Epidermal melanocyte (primary cell): Measurements from ENCODE around the gene RSBN1.

Experiments used
- DNase-seq: peaks from one replicate; pipeline ENCODE4 v3.0.0; 2011; ENCODE audit warnings: low spot score; ENCODE audit not compliant: insufficient read length

Gene RSBN1

GRCh38 chr1:113812661-113813135 is 422 bp upstream of the RSBN1 start:
- DNase-seq: no peak

GRCh38 chr1:113811156-113811887 is 954 bp downstream of the RSBN1 start:
- no peak for DNase-seq

- DNase-seq: no peak
These were observed 2.3 kb downstream of the RSBN1 start for GRCh38 chr1:113809670-113810602.

- no peak for DNase-seq
These were observed 3.7 kb downstream of the RSBN1 start for GRCh38 chr1:113808450-113809195.

GRCh38 chr1:113805639-113806038 is 6.6 kb downstream of the RSBN1 start:
- no peak for DNase-seq

- DNase-seq: no peak
These were observed 7.1 kb downstream of the RSBN1 start for GRCh38 chr1:113805256-113805531.

GRCh38 chr1:113804421-113805255 is 7.6 kb downstream of the RSBN1 start:
- DNase-seq: no peak

GRCh38 chr1:113802367-113803007 is 9.8 kb downstream of the RSBN1 start:
- no peak for DNase-seq

GRCh38 chr1:113800487-113800886 is 11.8 kb downstream of the RSBN1 start:
- no peak for DNase-seq

GRCh38 chr1:113797472-113797871 is 14.8 kb downstream of the RSBN1 start:
- no peak for DNase-seq

- DNase-seq: no peak
These were observed 18.1 kb downstream of the RSBN1 start for GRCh38 chr1:113793878-113794834.

- no peak for DNase-seq
These were observed 19.3 kb downstream of the RSBN1 start for GRCh38 chr1:113792986-113793385.

GRCh38 chr1:113792471-113792870 is 19.8 kb downstream of the RSBN1 start:
- no peak for DNase-seq

GRCh38 chr1:113788802-113789201 is 23.5 kb downstream of the RSBN1 start:
- DNase-seq: no peak

- DNase-seq: no peak
These were observed 24.6 kb downstream of the RSBN1 start for GRCh38 chr1:113787663-113788062.

GRCh38 chr1:113786069-113786468 is 26.2 kb downstream of the RSBN1 start:
- DNase-seq: no peak

GRCh38 chr1:113784104-113784779 is 28.0 kb downstream of the RSBN1 start:
- DNase-seq: no peak

GRCh38 chr1:113783254-113784103 is 28.8 kb downstream of the RSBN1 start:
- no peak for DNase-seq
